Stimulated activated naive B cell treated with anti-CD40 and anti-IgM and Interleukin-4, amounts not matched to agents 10 μg/mL and 1 μg/mL and 100 μg/mL, for 72 hours (primary cell): Measurements from ENCODE around the gene NOTCH2.
A peak's percentile ranks its signal among the peaks of the same experiment; 100 is the strongest.

Experiments
- ATAC-seq, 2 donors: fragments of 150-1000 bp; cut with Tn5 transposase; replicated peaks; 2 replicates each; pipeline ENCODE4 v1.10.0; 2021; ENCODE audit warnings: moderate library complexity in 1 of 2
- DNase-seq: peaks from one replicate; pipeline ENCODE4 v3.0.0; 2021
- H3K27ac Mint-ChIP-seq: one replicate; pipeline ENCODE4 v1.8.0; 2022; ENCODE audit warnings: mild to moderate bottlenecking, mixed read lengths
- H3K27me3 Mint-ChIP-seq, 2 donors: one replicate each; pipeline ENCODE4 v1.8.0; 2022; ENCODE audit warnings: mixed read lengths in 2 of 2
- H3K36me3 Mint-ChIP-seq, 2 donors: one replicate each; pipeline ENCODE4 v1.8.0; 2022; ENCODE audit warnings: mixed read lengths in 2 of 2, mild to moderate bottlenecking in 1 of 2
- H3K4me1 Mint-ChIP-seq, 2 donors: one replicate each; pipeline ENCODE4 v1.8.0; 2022; ENCODE audit warnings: mixed read lengths in 2 of 2, mild to moderate bottlenecking in 1 of 2
- H3K4me3 Mint-ChIP-seq, 2 donors: one replicate each; pipeline ENCODE4 v1.8.0; 2022; ENCODE audit warnings: mild to moderate bottlenecking in 2 of 2, mixed read lengths in 2 of 2, moderate library complexity in 1 of 2
- H3K9me3 Mint-ChIP-seq, 2 donors: one replicate each; pipeline ENCODE4 v1.8.0; 2022; ENCODE audit warnings: mixed read lengths in 2 of 2, mild to moderate bottlenecking in 1 of 2

The NOTCH2 gene

DNA sequence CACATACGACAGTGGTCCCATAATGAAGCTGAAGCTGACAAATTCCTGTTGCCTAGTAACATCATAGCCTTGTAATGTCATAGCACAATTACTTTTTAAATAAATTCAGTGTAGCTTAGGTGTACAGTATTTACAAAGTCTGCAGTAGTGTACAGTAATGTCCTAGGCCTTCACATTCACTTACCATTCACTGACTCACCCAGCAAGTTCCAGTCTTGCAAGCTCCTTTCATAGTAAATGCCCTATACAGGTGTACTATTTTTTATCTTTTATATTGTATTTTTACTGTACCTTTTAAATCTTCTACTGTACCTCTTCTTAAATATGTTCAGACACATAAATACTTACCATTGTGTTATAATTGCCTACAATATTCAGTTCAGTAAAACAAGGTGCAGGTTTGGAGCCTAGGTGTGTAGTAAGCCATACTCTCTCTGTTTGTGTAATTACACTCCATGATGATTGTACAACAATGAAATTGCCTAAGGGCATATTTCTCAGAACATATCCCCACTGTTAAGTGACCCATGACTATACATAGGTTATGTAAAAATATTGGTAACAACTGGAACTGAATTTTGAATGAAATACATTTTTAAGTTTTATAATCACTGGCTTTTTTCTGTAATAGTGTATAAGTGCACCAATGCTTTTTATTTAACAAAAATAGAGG, 139.7 kb downstream of the NOTCH2 start:
- no peak overlapping the region for H3K27ac Mint-ChIP-seq
- H3K4me3 Mint-ChIP-seq = no peak overlapping the region
- H3K4me1 Mint-ChIP-seq = peaks cover 0 to 2% of the 10 kb centered on the region in 2 donors
- H3K9me3 Mint-ChIP-seq = peaks cover 10% of the 10 kb centered on the region in 2 donors
- H3K27me3 Mint-ChIP-seq = no peaks in the 10 kb centered on the region
- DNase-seq = no peak
- ATAC-seq = no peak
- H3K36me3 Mint-ChIP-seq = peaks cover 49 to 51% of the 10 kb centered on the region in 2 donors

DNA sequence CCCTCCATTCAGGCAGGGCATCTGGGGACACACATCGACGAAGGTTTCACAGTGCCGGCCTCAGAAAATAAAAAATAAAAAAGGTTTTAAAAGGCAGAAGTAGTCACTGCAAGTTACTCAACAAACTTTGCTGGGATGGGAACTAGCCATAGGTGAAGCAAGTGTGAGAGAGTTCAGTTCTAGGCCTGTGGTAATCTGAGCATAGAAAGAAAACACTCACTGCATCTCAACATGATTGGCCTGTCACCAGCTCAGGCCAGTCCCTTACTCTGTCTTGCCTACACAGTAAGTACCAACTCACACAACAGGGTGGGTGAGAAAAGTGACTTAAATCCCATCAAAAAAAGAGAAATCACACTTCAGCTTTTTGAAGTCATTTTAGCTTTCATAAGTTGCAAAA, 142.9 kb downstream of the NOTCH2 start:
- H3K4me3 Mint-ChIP-seq = no peak overlapping the region
- no peaks in the 10 kb centered on the region for H3K9me3 Mint-ChIP-seq
- H3K36me3 Mint-ChIP-seq = peaks cover 39 to 49% of the 10 kb centered on the region in 2 donors
- H3K27ac Mint-ChIP-seq = no peak overlapping the region
- peaks cover 0 to 2% of the 10 kb centered on the region in 2 donors for H3K4me1 Mint-ChIP-seq
- DNase-seq (no peak), ATAC-seq (no peak)
- no peaks in the 10 kb centered on the region for H3K27me3 Mint-ChIP-seq

DNA sequence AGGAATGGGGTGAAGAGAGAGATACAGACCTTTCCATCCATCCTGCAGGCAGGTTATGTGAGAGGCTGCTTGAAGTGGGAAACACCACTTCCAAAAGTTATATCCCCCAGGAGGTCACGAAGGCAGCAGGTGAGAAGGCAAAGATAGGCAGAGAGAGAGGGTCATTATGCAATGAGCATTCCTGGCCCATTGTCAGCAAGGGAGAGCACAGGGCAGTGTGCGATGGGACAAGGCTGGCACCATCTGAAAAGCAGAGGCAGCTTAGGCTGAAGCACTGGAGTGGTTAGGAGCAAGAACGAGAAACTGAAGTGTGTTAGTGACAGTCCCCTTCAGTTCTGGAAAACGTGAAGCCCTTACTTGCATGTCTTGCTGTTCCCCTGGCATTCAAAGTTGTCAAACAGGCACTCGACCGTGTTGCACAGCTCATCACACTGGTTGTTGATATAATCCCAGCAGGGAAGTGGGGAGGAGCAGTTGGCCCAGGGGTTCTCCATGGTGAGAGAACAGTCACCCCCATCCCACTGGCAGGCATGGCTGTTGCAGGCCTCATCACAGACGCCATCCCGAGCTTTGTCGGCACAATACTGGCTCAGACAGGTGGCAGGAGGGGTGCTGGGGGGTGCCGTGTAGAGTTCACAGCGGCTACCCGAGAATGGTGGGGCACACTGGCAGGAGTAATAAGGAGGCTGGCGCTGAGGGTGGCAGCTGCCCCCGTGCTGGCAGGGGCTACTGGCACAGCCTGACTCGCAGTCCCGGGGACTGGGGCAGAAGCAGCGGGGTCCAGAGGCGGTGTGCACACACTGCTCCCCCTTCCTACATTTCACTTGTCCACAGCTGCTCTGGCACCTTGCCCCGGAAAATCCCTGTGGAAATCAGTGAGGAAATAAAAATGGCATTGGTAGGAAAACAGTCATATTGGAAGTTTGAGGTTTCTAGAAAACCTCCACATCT, 144.2 kb downstream of the NOTCH2 start:
- ATAC-seq = no peak
- Mint-ChIP-seq H3K4me1 (peaks cover 0 to 2% of the 10 kb centered on the region in 2 donors), H3K9me3 (no peaks in the 10 kb centered on the region), H3K4me3 (no peak overlapping the region), H3K27ac (peak overlapping the region; percentile 85), H3K27me3 (no peaks in the 10 kb centered on the region), H3K36me3 (peaks cover 42 to 54% of the 10 kb centered on the region in 2 donors)
- no peak for DNase-seq

DNA sequence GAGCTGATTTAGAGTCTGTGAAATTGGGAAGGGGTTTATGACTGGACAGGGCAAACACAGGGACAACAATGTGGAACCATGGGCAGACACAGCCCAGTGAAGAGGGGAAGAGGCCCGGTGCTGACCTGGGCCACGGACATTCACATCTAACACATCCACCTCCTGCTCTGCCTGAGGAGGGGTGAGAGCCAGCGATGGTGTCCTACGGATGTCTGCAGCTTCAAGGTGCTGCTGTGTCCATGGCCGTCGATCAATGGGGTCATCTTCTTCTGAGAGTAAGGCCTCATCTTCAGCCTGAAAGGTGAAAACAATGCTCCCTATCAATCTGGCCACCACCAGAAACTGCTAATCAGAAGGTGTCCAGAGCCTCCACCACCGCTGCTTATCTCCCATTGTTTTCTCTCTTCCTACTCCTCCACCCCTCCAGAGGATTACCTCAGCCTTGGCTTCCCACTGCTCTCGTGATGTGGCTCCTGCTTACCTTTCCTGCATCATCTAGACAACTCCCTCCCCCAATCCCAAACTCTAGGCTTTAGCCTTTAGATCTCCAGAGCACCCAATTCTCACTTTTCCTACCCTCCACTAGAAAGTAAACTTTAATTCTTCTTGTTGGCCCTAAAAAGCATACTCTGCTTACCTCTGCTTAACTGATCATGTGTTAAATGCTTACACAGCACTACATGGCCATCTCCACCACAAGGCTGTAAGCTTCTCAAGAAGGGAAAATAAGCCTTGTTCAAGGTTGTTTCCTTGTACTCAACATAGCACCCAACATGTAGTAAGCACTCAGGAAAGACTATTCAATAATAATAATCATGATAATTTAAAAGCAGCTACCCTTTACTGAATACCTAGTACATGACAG, 149.1 kb downstream of the NOTCH2 start:
- DNase-seq (no peak), ATAC-seq (no peak)
- H3K9me3 Mint-ChIP-seq = no peaks in the 10 kb centered on the region
- H3K4me1 Mint-ChIP-seq = peaks cover 0 to 2% of the 10 kb centered on the region in 2 donors
- no peaks in the 10 kb centered on the region for H3K27me3 Mint-ChIP-seq
- peaks cover 43 to 55% of the 10 kb centered on the region in 2 donors for H3K36me3 Mint-ChIP-seq
- no peak overlapping the region for H3K27ac Mint-ChIP-seq
- H3K4me3 Mint-ChIP-seq = no peak overlapping the region

DNA sequence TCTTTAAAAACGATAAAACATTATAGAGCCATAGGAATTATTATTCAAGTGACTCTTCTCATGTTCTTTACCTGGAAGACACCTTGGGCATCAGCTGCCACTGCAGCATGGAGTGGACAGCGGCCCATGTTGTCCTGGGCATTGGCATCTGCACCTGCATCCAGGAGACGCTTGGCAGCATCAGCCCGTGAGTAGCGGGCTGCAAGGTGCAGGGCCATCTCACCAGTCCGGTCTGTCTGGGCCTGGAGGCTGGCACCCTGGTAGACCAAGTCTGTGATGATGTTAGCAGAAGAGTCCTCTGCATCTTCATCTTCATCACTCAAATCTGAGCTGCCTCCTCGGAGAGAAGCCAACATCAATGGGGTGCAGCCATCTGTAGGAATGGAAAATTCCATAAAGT, 150.2 kb downstream of the NOTCH2 start:
- Mint-ChIP-seq H3K27me3 (no peaks in the 10 kb centered on the region), H3K4me3 (no peak overlapping the region)
- no peak for ATAC-seq

DNA sequence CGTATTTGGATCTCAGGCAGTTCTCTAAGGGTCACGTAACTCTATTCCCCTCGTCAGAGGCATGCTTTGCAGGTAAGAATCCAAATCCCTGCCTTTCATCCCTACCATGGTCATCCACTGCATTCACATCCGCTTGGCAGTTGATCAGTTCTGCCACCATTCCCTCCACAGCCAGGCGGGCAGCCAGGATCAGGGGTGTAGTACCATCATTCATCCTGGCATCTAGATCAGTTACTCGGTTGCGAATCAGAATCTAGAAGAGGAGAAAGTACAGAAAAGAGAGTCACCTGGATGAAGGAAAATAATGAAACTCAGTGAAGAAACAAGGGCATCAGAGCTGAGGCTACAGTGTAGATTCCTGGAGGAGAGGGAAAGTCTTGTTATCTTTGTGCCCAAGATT, 151.2 kb downstream of the NOTCH2 start:
- ATAC-seq = no peak
- no peak for DNase-seq
- Mint-ChIP-seq H3K4me3 (no peak overlapping the region), H3K9me3 (no peaks in the 10 kb centered on the region), H3K36me3 (peaks cover 41 to 56% of the 10 kb centered on the region in 2 donors), H3K27me3 (no peaks in the 10 kb centered on the region), H3K27ac (no peak overlapping the region), H3K4me1 (no peaks in the 10 kb centered on the region)

More for the DNA sequence above, 150.2 kb downstream of the NOTCH2 start:
- Mint-ChIP-seq H3K36me3 (peaks cover 45 to 55% of the 10 kb centered on the region in 2 donors), H3K27ac (no peak overlapping the region), H3K4me1 (no peaks in the 10 kb centered on the region), H3K9me3 (no peaks in the 10 kb centered on the region)
- DNase-seq = no peak

DNA sequence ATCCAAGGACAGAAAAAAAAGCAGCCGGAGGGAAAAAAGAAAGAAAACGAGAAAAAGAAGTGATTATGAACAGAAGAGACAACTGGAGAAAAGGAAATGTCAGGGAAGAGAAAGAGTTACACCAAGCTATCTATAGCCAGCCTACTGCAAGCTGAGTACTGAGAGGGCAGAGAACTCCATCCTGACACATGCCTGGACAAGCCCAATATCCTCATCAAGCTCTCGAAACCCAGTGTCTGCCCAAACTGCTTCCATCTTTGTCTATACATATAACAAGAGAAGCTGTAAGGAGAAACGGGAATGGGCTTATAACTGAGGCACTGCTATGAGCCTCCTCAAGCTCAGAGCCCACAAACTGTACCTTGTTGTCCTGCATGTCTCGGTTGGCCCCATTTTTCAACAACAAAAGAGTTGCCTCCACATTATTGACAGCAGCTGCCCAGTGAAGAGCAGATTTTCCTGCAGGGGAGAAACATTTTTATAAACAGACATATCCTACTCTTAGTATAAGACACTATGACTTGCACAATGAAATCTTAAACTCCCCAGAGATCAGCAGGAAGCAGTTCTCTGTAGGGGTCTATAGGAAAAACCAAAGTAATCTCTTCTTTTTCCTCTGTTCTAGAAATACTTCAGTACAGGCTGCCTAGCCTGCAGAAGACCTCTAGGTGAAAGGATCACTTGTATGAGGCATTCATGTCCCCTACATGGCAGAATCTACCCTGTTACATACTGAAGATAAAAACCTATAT, 152.0 kb downstream of the NOTCH2 start:
- H3K4me1 Mint-ChIP-seq = no peaks in the 10 kb centered on the region
- peaks cover 44 to 58% of the 10 kb centered on the region in 2 donors for H3K36me3 Mint-ChIP-seq
- no peaks in the 10 kb centered on the region for H3K9me3 Mint-ChIP-seq
- ATAC-seq (no peak), DNase-seq (no peak)
- no peak overlapping the region for H3K27ac Mint-ChIP-seq
- H3K27me3 Mint-ChIP-seq = no peaks in the 10 kb centered on the region
- no peak overlapping the region for H3K4me3 Mint-ChIP-seq

DNA sequence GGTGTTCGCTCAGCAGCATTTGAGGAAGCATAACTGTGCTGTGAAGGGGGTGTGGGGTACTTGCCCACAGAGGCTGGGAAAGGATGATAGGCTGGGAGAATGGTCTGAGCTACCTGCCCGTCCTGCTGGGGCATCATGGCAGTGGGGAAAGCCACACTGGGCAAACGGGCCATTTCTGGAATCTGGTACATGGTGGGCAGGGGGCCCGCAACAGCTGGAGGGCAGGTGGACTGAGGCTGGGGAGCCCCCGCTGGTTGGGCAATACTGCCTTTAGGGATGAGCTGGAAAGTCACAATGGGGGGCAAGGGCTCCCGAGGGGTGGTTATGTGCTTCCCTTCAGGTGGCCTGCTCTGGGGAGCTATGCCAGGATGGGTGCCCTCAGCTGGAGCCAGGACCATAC, 153.9 kb downstream of the NOTCH2 start:
- ATAC-seq (no peak), DNase-seq (no peak)
- Mint-ChIP-seq H3K27ac (no peak overlapping the region), H3K4me1 (no peaks in the 10 kb centered on the region), H3K9me3 (no peaks in the 10 kb centered on the region), H3K36me3 (peaks cover 37 to 56% of the 10 kb centered on the region in 2 donors), H3K4me3 (no peak overlapping the region), H3K27me3 (no peaks in the 10 kb centered on the region)

DNA sequence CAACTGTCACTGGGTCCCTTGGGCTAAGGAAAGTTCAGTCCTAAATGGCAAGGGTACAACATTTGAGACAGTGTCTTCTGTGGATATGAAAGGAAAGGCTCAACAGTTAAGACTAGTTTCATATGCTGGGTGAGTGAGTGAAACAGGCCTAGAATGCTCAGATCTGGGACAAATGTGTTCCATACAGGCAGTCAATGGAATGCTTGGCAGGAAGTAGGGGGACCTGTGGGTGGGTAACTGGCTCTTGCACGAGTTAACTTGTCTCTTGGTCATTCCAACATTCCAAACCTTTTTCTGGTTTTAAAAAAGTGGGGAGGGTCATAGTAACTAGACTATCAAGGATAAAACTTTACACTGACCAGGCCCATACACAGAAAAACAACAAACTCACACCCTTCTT, 155.4 kb downstream of the NOTCH2 start:
- Mint-ChIP-seq H3K27me3 (no peaks in the 10 kb centered on the region), H3K9me3 (no peaks in the 10 kb centered on the region), H3K27ac (peak overlapping the region; percentile 44), H3K4me1 (no peaks in the 10 kb centered on the region), H3K36me3 (peaks cover 35 to 56% of the 10 kb centered on the region in 2 donors), H3K4me3 (no peak overlapping the region)
- DNase-seq = no peak
- no peak for ATAC-seq

DNA sequence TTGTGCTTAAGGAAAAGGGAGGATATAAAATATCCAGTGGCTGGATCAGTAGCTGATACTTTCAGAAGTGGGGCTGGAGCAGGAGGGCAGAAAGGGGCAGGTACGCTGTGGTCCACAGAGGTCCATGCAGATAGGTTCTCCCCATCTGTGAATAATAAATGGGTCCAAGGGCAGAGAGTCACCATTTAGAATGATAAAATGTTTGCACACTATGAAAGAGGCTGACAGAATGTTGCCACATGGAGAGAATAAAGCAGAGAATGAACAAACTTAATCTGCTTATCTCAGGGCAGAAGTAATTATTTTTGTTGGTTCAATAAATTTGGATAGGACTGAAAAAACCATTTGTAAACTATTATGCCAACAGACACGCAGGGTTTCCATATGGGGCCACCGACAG, 156.5 kb downstream of the NOTCH2 start:
- no peaks in the 10 kb centered on the region for H3K27me3 Mint-ChIP-seq
- H3K4me1 Mint-ChIP-seq = peaks cover 2 to 5% of the 10 kb centered on the region in 2 donors
- H3K9me3 Mint-ChIP-seq = no peaks in the 10 kb centered on the region
- no peak overlapping the region for H3K27ac Mint-ChIP-seq
- DNase-seq (no peak), ATAC-seq (no peak)
- peaks cover 28 to 51% of the 10 kb centered on the region in 2 donors for H3K36me3 Mint-ChIP-seq
- no peak overlapping the region for H3K4me3 Mint-ChIP-seq

DNA sequence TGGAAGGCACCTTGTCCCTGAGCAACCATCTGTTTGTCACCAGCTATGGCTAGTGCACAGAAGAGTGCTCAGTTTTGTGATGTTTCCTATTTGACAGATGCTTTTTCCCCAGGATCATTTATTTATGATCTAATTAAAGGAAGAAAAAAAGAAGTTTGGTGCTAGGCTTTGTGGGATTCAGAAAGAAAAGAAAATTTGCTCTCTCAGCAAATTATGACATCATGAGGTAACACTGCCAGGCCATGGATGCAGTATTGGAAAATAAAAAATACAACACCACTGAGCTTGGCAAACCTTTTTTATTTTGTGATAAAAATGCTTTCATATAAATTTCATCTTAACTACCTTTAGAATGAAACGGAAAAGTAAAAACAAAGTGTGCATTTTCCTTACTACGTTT, 157.7 kb downstream of the NOTCH2 start:
- H3K36me3 Mint-ChIP-seq = peaks cover 24 to 46% of the 10 kb centered on the region in 2 donors
- peaks cover 2 to 13% of the 10 kb centered on the region in 2 donors for H3K4me1 Mint-ChIP-seq
- H3K27me3 Mint-ChIP-seq = no peaks in the 10 kb centered on the region
- H3K4me3 Mint-ChIP-seq = no peak overlapping the region
- H3K9me3 Mint-ChIP-seq = no peaks in the 10 kb centered on the region
- ATAC-seq = no peak
- no peak overlapping the region for H3K27ac Mint-ChIP-seq
- no peak for DNase-seq

DNA sequence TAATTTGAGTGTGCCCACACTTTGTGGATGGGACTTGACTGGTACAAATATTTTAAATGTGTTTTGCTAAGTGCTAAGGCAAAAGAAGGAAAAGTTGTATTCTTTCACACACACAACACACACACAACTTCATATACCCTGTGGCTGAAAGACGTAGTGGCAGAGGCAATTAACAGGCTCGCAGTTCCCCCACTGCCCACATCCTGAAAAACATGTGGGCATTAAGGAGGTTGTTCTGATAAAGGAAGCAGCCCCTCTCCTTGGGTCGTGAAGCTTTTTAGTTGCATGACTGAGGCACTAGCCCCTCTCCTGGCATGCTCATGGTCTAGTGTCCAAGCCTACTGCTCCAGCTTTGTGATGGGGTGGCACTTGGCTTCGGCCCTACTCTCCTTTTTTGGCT, 158.8 kb downstream of the NOTCH2 start:
- DNase-seq (no peak), ATAC-seq (no peak)
- Mint-ChIP-seq H3K9me3 (peaks cover 5 to 6% of the 10 kb centered on the region in 2 donors), H3K27ac (peak overlapping the region; percentile 39), H3K36me3 (peaks cover 15 to 40% of the 10 kb centered on the region in 2 donors), H3K27me3 (peaks cover 6% of the 10 kb centered on the region in 2 donors), H3K4me3 (no peak overlapping the region), H3K4me1 (peaks cover 4 to 13% of the 10 kb centered on the region in 2 donors)

DNA sequence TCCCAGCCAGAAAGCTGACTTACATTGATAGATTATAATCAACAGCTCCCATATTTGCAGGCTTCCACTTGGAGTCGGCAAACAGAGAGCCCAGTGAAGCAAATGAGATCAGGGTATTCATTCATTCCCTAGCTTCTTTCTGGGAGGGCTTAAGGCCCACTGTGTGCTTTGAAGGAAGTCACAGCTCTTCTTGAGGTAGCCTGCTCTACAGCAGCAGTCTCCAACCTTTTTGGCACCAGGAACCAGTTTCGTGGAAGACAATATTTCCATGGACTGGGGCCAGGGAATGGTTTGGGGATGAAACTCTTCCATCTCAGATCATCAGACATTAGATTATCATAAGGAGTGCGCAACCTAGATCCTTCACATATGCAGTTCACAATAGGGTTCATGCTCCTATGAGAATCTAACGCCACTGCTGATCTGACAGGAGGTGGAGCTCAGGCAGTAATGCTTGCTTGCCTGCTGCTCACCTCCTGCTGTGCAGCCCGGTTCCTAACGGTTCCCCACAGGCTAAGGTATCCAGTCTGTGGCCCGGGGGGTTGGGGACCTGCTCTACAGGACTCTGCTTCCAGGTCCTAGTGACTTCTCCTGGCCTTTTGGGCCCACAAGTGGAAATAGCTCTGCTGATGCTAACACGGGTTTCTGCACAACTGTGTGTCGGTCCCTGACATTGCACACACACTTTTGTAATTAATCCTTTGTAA, 159.4 kb downstream of the NOTCH2 start:
- H3K27ac Mint-ChIP-seq = no peak overlapping the region
- peaks cover 4 to 13% of the 10 kb centered on the region in 2 donors for H3K4me1 Mint-ChIP-seq
- H3K9me3 Mint-ChIP-seq = peaks cover 5 to 12% of the 10 kb centered on the region in 2 donors
- ATAC-seq (no peak), DNase-seq (no peak)
- H3K36me3 Mint-ChIP-seq = peaks cover 9 to 36% of the 10 kb centered on the region in 2 donors
- no peak overlapping the region for H3K4me3 Mint-ChIP-seq
- H3K27me3 Mint-ChIP-seq = peaks cover 6 to 7% of the 10 kb centered on the region in 2 donors
